Neutrophil (primary cell): ENCODE measurements around the gene DDHD1.

Source experiments
- H3K27ac ChIP-seq: fragments of 200-600 bp; sonication (generic); 2 replicates; pipeline ENCODE4 v1.5.1; 2016; ENCODE audit warnings: mild to moderate bottlenecking, moderate library complexity
- H3K27me3 ChIP-seq: fragments of 200-600 bp; sonication (generic); 2 replicates; pipeline ENCODE4 v1.6.0; 2016; ENCODE audit warnings: mild to moderate bottlenecking
- H3K36me3 ChIP-seq: fragments of 200-600 bp; sonication (generic); 2 replicates; pipeline ENCODE4 v1.5.1; 2017
- H3K4me1 ChIP-seq, 2 experiments: fragments of 200-600 bp in 1 of 2; sonication (generic) in 1 of 2; 1 replicate in 1 of 2; 2 replicates in 1 of 2; pipeline versions ENCODE4 v1.5.1 to v1.6.1; 2013 to 2016; ENCODE audit warnings: low read depth in 1 of 2, low read length in 1 of 2, mild to moderate bottlenecking in 1 of 2, moderate library complexity in 1 of 2; ENCODE audit not compliant: control insufficient read depth in 1 of 2, insufficient read depth in 1 of 2
- H3K4me3 ChIP-seq, 2 experiments: fragments of 200-600 bp in 1 of 2; sonication (generic) in 1 of 2; 1 replicate in 1 of 2; 2 replicates in 1 of 2; pipeline ENCODE4 v1.5.1; 2013 to 2016; ENCODE audit warnings: low read depth in 1 of 2, low read length in 1 of 2, mild to moderate bottlenecking in 1 of 2, moderate library complexity in 1 of 2
- H3K9me3 ChIP-seq: fragments of 200-600 bp; sonication (generic); 2 replicates; pipeline ENCODE4 v1.5.1; 2016
- TF ChIP-seq, protein P1 (sequence below): fragments of 200-600 bp; sonication (generic); IDR thresholded peaks from 2 replicates; pipeline ENCODE4 v1.5.1; 2016; ENCODE audit warnings: antibody characterized with exemption

DDHD1 gene

DNA sequence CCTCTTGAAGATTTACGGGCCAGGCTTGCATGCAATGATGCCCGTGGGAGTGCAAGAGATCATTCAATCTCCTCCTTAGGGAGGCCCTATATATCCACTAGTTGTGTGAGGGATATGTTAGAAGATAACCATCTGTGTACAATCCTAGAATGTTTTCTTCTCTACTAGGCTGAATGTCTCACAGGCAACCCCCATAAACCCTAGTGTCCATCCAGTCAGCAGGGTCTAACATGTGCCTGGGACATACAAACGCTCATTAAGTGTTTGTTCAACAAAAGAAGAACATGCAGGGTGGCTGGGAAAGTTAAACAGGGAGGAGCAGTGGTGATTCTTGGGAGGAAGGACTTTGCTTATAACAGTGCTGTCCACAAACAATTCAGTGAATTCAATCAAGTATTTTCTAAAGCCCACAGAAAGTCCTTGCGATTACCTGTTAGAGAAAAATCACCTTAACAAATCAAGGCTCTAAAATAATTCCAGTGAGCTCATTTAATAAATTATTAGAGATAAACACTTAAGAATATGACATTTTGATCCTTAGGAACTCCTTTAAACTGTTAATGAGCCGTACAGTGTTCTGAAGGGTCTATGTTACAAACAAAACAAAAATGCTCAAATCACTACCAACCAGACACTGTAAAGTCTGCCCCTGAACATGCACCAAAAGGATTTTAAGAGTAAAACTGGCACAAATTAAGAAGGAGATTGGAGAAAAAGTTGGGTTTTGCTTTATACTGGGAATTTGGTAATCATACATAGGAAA, 105.6 kb downstream of the DDHD1 start:
- TF ChIP-seq, protein P1, sequence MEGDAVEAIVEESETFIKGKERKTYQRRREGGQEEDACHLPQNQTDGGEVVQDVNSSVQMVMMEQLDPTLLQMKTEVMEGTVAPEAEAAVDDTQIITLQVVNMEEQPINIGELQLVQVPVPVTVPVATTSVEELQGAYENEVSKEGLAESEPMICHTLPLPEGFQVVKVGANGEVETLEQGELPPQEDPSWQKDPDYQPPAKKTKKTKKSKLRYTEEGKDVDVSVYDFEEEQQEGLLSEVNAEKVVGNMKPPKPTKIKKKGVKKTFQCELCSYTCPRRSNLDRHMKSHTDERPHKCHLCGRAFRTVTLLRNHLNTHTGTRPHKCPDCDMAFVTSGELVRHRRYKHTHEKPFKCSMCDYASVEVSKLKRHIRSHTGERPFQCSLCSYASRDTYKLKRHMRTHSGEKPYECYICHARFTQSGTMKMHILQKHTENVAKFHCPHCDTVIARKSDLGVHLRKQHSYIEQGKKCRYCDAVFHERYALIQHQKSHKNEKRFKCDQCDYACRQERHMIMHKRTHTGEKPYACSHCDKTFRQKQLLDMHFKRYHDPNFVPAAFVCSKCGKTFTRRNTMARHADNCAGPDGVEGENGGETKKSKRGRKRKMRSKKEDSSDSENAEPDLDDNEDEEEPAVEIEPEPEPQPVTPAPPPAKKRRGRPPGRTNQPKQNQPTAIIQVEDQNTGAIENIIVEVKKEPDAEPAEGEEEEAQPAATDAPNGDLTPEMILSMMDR, result no peak
- no peaks in the 10 kb centered on the region for H3K27me3 ChIP-seq
- H3K9me3 ChIP-seq, result no peaks in the 10 kb centered on the region
- H3K27ac ChIP-seq, result no peak overlapping the region
- no peaks in the 10 kb centered on the region for H3K4me1 ChIP-seq
- no peaks in the 10 kb centered on the region for H3K36me3 ChIP-seq
- no peak overlapping the region for H3K4me3 ChIP-seq

DNA sequence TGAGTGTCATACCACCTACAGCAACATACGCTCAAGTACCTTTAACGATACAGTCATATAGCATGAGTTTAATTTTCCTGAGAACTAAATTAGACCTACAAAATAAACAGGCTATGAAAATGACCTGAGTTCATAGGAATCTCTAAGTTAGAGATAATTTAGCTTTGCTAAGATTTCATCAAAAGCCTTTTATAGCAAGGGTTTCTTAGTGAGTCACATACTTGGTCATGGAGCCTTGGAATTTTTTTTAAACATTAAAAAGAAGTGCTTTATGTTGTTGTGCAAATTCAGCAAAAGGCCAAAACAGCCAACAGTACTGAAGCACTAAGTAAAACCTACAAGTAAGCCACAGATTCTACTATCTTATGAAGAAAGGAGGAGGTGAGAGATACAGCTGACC, 108.6 kb downstream of the DDHD1 start:
- Histone ChIP-seq H3K9me3 (no peaks in the 10 kb centered on the region), H3K4me3 (no peak overlapping the region), H3K36me3 (no peaks in the 10 kb centered on the region), H3K4me1 (no peaks in the 10 kb centered on the region), H3K27ac (no peak overlapping the region), H3K27me3 (no peaks in the 10 kb centered on the region)
- TF ChIP-seq, protein P1, result no peak

DNA sequence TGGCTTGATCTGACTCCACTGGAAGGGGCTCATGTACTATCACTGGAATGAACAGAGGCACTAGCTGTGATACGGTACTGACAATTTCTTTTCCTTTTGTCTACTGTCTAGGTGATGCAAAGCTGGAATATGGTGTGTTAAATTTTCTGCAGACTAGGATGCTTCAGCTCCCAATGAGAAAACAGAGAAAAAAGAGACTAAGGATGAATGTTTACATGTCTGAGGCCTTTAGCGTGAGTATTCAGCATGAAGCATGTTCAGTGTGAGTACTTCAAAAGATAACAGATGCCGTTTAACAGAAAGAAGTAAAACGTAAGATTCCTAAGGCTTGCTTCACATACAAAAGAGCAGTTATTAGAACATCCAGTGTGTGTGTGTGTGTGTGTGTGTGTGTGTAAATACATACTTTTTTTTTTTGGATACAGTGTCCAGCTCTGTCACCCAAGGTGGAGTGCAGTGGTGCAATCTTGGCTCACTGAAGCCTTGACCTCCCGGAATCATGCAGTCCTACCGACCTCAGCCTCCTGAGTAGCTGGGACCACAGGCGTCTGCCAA, 110.0 kb downstream of the DDHD1 start:
- no peaks in the 10 kb centered on the region for H3K36me3 ChIP-seq
- H3K9me3 ChIP-seq, result no peaks in the 10 kb centered on the region
- no peaks in the 10 kb centered on the region for H3K27me3 ChIP-seq
- H3K4me1 ChIP-seq, result no peaks in the 10 kb centered on the region
- TF ChIP-seq, protein P1, result no peak
- H3K27ac ChIP-seq, result no peak overlapping the region
- no peak overlapping the region for H3K4me3 ChIP-seq

DNA sequence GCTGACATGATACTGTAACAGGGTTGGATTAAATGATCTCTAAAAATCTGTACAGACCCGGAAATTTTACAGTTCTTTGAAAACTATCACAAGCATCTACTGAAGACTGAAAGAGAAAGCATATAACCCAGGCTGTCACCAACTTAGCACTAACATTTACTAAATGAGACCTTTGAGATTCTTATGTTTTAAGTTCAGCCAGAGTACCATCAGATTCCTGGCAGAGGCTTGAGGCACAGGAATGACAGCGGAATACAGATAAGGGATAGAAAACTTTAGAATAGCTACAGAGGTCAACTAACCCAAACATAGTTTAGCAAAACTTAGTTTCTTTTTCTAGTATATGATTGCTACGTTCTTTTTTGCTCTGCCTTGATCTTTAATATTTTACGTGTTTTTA, 110.6 kb downstream of the DDHD1 start:
- Histone ChIP-seq H3K27ac (no peak overlapping the region), H3K4me3 (no peak overlapping the region), H3K36me3 (no peaks in the 10 kb centered on the region), H3K4me1 (no peaks in the 10 kb centered on the region), H3K9me3 (no peaks in the 10 kb centered on the region), H3K27me3 (no peaks in the 10 kb centered on the region)
- TF ChIP-seq, protein P1, result no peak

DNA sequence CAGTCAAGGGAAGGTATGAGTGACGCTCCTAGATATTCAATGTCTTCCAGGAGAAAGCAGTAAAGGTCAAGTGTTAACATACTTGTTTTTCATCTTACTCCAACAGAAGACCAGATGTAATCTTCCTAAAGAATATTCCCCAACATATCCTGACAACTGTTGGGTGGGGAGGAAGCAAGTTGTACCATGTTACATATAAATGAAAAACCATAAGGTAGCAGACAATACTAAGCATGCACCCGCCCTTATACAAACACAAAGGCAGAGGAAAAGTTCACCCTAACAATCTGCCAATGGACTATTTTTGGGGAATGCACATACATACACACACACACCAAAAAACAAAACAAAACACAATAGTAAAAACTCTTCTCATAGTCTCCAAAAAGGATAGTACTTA, 112.1 kb downstream of the DDHD1 start:
- Histone ChIP-seq H3K9me3 (no peaks in the 10 kb centered on the region), H3K27ac (no peak overlapping the region), H3K4me1 (no peaks in the 10 kb centered on the region), H3K27me3 (no peaks in the 10 kb centered on the region), H3K36me3 (no peaks in the 10 kb centered on the region), H3K4me3 (no peak overlapping the region)
- TF ChIP-seq, protein P1, result no peak
